ENCODE results near the gene BCKDK. TPM values are rescaled to one million over a fixed set of nuclear protein-coding genes. Genes with fewer than 3 reads are reported as not detected.

The BCKDK gene
- polyA plus RNA-seq, 3 donors: 76.5 to 93.5 (median 90.8) TPM

GRCh38 chr16:31128711-31129567, 20.8 kb downstream of the BCKDK start:
- Histone ChIP-seq H3K4me1 (ENCODE audit: control insufficient read depth in 1 of 2, insufficient read depth in 2 of 2, low read length in 2 of 2) (peaks cover 60 to 76% of the 10 kb centered on the region in 2 donors), H4K20me1 (ENCODE audit: insufficient read depth, low read length) (no peaks in the 10 kb centered on the region)

More at GRCh38 chr16:31128711-31129567, 20.8 kb downstream of the BCKDK start:
- 0% methylated on average over 13 of the region's 14 CpGs for WGBS (ENCODE audit: insufficient coverage)
- H3K9me3 ChIP-seq (replicated peaks in 1 of 2; ENCODE audit: control insufficient read depth in 1 of 2, insufficient read depth in 1 of 2, low read length in 2 of 2): no peaks in the 10 kb centered on the region
- H3K4me3 Mint-ChIP-seq: peak overlapping the region; percentile 53 to 84
- H3K4me3 ChIP-seq (replicated peaks in 1 of 3; ENCODE audit: low read depth in 2 of 3, low read length in 3 of 3): peak overlapping the region in 1 of 3 experiments; percentile 53
- DNase-seq: peak; percentile 96 to 98 (median 97)
- H3K79me2 ChIP-seq (ENCODE audit: insufficient read depth, low read length): no peaks in the 10 kb centered on the region
- H3K4me2 ChIP-seq (replicated peaks; ENCODE audit: extremely low read depth, low read length, poor library complexity, severe bottlenecking): peak overlapping the region; percentile 62
- H3K27me3 Mint-ChIP-seq (ENCODE audit: low read depth in 3 of 3): peaks cover 0 to 4% (median 0%) of the 10 kb centered on the region in 3 donors
- H3K36me3 Mint-ChIP-seq: peaks cover 65 to 78% of the 10 kb centered on the region in 2 donors
- peaks cover 70% of the 10 kb centered on the region for H3K4me1 Mint-ChIP-seq
- intact Hi-C loops (cut with micrococcal nuclease): loop anchor here in 1 of 2 donors (1.0 to 2.0 kb wide), 2 partner anchors 11 to 14 kb away; no protein-coding TSS in a partner anchor
- peak overlapping the region; percentile 99 for H3K27ac ChIP-seq (ENCODE audit: low read depth in 1 of 2, low read length in 2 of 2)
- peak overlapping the region; percentile 44 for H2AFZ ChIP-seq (ENCODE audit: insufficient read depth, low read depth, low read length, poor library complexity, severe bottlenecking)
- H3K27ac Mint-ChIP-seq: peak overlapping the region; percentile 98 to 100 (median 99)
- no peaks in the 10 kb centered on the region for H3K27me3 ChIP-seq (ENCODE audit: control insufficient read depth in 2 of 2, insufficient read depth in 2 of 2, low read length in 2 of 2)
- peak overlapping the region; percentile 86 for H3K9ac ChIP-seq (ENCODE audit: insufficient read depth, low read length, poor library complexity, severe bottlenecking)
- H3K36me3 ChIP-seq (replicated peaks in 1 of 2; ENCODE audit: control insufficient read depth in 1 of 2, insufficient read depth in 2 of 2, low read length in 2 of 2): peaks cover 29 to 64% of the 10 kb centered on the region in 2 donors
- H3K9me3 Mint-ChIP-seq: peaks cover 0 to 2% (median 0%) of the 10 kb centered on the region in 7 donors
- no peak for TF ChIP-seq CTCF (IDR thresholded peaks at IDR 0.05)

All from CD14-positive monocyte (primary cell).